Raji (cell line): ENCODE results near the gene SLC25A44.

Experiments
- POLR2A ChIP-seq: IDR thresholded peaks from 2 replicates; pipeline ENCODE4 v1.6.1; 2011; ENCODE audit warnings: low read depth, low read length, control low read depth; ENCODE audit not compliant: insufficient read depth

The SLC25A44 gene

DNA sequence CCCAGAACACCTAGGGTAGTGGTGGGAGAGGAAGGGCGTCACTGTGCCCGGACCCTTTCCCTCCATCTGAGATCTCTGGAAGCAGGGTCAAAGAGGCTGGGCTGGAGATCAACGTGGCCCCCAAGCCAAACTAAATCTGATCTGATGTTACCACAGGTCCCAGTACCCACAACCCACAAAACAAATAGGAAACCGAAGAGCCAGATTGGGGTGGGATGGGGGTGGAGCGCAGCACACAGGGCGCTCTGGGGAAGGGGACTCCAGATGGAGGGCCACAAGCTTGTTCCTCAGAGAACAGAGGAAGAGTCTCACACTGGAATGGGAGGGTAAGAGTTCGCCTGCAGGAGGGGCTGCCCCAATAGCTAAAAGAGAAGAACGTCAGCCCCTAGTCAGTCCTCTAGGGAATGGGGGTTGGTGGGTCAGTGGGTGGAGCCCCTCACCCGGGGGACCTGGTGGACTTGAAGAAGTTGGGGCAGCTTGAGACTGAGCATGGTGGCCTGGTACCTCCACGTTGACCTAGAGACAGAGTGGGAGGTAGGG lies 52.4 kb downstream of the SLC25A44 start:
- TF ChIP-seq POLR2A: no peak

DNA sequence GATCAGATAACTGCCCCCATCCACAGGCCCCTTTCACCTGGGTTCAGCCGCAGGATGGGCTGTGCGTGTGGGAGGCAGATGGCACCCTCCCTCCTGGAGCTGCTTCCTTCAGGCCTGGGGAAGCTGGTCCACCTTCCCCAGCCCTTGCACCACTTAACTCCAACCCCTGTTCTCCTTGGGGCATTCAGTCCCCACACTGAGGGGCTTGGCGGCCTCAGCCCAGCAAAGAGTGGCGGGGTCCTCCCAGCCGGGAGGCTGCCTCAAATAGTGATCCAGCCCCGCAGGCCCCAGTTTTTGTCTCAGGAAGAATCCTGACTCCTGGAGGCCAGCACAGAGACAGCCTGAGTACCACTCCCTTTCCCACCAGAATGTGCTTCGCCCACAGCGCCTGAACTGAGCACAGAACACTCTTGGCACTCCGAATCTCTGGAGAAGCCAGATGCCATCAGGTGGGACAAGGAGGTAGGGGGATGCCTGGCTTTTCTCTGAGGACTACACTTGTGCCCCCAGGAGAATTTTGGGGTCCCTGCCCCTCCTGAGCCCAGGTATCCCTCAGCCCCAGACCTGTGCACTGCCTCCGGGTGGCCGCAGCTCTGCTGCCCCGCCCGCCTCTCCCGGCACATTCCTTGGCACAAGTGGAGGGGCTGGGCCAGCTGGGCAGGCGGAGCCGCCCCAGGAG lies 53.0 kb downstream of the SLC25A44 start:
- TF ChIP-seq POLR2A: no peak

DNA sequence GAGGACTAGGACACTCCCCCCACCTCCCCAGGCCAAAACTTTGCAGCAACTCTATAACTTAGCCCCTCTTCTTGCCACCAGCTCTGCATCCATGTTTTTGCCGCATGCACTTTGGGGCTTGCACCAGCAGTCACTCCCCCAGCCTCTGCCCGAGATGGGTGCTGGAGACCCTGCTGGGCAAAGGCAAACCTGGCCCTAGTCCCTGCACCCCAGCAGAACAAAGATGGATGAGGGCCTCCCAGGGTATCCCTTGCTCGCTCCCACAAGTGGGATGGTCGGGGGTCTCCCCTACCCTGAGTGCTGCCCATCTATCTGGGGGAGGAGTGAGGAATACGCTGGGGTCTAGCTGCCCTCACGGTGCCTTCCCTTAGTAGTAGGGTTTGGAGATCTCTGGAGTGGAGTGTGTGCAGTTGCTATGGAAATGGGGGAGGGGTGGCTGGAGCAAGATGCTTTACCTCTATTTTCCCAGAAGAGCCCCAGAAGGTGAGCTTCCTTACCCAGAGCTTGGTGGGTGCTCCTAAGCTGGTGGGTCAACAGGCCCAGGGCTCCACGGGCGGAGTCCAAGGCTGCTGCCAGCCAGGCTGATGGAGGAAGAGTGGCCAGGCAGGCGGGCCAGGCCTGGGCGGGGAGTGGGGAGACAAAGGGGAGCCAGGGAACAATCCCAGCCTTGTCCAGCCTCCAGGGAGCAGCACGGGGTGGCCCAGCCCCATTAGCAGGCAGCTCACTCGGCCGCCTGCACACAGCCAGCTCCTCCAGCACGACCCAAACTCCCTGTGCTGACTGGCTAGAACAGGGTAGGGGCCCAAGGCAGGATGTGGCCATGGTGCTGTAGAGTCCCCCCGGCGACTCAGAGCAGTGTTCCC lies 53.8 kb downstream of the SLC25A44 start, which contains the start of gene PAQR6:
PAQR6 (minus strand) TSS at position 597 of the 863 bp plus-strand sequence. CDS start 1,325 bp downstream, outside the sequence.
- no peak for TF ChIP-seq POLR2A

DNA sequence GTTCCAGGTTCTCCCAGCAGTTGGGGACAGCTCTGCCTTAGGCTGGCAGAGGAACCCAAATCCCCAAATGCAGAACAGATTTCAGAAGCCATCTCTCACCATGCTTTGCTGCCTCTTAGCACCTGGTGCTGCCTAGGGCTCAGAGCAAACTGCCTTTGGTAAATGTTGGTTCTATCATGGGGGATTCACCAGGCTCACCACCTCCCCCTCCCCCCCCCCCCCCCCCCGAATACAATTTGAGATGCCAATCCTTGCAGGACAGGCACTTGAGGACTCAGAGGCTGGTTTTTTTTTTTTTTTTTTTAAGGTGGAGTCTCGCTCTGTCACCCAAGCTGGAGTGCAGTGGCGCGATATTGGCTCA lies 54.4 kb downstream of the SLC25A44 start:
- TF ChIP-seq POLR2A: no peak

DNA sequence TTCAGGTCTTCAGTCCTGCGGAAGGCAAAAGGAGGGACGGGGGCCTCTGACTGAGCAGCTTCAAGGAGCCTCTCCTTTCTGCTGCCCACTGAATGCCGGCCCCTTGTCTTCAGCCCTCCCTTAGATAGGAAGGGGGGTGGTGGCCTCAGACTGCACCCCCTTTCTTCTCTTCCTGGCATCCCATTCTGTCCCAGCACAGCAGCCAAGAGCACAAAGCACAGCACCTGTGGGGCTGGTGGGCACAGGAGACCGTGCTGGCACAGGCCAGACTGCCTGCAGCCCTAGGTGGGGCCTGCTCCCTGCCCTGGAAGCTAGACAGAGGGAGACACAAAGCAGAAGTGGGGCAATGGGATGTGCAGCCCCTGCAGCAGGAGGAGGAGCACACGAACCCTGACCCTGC lies 55.7 kb downstream of the SLC25A44 start:
- no peak for TF ChIP-seq POLR2A

DNA sequence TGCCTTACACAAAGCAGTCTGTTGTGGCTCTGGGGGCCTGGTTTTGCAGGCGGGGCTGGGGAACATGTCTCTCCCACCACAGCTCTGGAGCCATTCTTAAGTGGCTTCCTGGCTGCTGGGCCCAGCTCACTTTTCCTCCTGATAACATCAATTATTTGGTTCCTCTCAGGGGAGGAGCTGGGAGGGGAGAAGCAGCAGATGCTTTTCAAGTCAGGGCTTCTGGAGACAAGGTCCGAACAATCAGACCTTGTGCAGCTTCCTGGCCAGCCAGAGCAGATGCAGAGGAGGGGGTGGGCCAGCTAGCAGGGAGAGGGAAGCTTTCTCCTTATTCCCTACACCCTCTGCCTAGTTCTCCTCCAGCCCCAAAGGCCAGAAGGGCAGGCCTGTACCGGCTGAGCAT lies 57.6 kb downstream of the SLC25A44 start:
- no peak for TF ChIP-seq POLR2A

DNA sequence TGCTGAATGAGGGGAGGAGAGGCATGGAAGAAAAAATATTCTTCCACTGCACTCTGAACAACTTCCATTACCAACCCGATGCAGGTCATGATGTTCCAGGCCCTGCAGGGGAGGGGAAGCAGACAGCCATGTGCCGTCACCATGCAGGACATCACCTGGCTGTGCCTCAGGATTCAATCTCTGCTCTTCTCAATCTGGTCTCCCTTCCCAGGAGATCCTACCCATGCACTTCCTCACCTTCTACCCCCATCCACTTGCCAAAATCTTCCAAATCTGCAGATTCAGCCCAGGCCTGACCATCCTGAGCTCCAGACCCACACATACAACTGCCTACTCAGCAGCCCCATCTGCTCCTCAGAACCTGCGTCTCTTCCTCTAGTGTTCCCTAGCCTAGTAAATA lies 59.7 kb downstream of the SLC25A44 start:
- no peak for TF ChIP-seq POLR2A

DNA sequence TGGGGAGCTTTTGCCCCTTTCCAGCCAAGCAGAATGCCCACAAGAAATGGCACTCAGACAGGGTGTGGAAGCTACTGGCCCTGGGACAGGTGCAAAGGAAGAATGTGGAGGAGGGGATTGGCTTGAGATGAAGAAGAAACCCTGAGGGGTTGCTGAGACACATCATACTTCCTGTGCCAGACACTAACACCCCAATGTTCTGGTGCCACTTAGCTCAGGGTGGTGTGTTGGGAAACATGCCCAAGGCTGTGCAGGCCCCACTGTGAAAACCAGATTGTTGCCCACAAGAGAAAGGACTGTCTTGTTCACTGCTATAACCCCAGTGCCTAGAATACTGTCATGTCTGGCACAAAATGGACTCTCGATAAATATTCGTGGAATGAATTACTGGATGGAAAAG lies 63.8 kb downstream of the SLC25A44 start:
- TF ChIP-seq POLR2A: no peak

DNA sequence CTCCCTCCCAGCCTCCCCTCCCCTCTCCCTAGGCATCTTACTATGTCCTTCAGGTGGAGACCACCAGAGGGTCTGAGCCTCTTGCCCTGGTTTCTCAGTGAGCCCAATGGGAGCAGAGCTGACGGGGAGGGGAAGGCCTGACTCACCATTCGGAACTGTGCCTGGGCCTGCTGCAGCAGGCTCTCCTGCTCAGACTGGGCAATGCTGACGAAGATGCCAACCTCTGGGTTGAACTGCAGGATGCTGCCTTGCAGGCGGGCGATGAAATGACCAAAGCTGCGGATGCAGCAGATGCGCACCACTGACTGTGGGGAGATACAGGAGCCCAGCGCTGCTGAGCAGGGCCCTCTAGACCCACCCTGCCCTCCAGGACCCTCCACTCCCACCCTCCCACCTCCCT lies 65.0 kb downstream of the SLC25A44 start:
- no peak for TF ChIP-seq POLR2A

DNA sequence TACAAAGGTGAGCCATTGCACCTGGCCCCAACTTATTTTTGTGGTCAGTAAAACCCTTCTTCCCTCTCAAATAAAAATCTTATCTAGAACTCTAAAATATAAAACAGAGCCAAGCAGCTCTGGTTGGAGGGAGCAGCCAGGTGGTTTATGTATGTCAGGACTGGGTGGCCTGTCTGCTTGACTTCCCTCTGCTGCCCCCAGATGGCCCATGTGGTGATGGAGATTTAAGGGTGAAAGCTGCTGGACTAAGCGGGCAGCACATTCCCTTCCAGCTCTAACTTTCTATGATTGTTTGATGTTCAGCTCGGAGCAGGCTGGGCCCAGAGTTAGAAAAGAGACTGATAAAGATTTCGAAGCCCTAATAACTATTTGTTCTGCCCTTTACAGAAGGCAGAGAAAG lies 65.9 kb downstream of the SLC25A44 start:
- no peak for TF ChIP-seq POLR2A

DNA sequence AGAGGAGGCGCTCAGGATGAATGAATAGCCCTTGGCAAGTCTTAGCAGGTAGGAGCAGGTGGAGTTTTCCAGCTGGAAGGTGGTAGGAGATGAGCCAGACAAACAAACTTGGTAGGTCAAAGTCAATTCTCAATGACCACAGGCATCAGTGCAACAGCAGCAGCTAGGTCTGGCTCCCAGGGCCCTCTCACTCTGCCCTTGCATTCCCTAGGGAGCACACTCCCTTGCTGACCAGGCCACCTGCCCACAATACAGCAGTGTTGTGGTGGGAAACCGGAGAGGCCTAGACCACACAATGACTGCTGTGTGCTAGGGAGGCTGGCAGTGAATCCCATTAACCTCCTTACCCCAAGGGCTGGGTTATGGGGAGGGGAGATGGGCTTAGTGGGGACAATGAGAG lies 67.0 kb downstream of the SLC25A44 start:
- no peak for TF ChIP-seq POLR2A
